Hematopoietic multipotent progenitor cell treated with erythropoietin and hydrocortisone succinate and interleukin-3 and kit ligand, for 15 days (in vitro differentiated cells): ENCODE measurements around the gene KCP.
"Not testable (repeated sequence)": the region's sequence is repeated elsewhere in the genome, so short reads cannot be mapped to it uniquely, and the experiment has no call there.

Experiments used
- DNase-seq: peaks from one replicate; pipeline ENCODE4 v3.0.0-alpha.2; 2015; ENCODE audit warnings: low spot score

Gene KCP

GRCh38 chr7:128921866-128922440, 11.4 kb upstream of the KCP start:
- no peak for DNase-seq

DNA sequence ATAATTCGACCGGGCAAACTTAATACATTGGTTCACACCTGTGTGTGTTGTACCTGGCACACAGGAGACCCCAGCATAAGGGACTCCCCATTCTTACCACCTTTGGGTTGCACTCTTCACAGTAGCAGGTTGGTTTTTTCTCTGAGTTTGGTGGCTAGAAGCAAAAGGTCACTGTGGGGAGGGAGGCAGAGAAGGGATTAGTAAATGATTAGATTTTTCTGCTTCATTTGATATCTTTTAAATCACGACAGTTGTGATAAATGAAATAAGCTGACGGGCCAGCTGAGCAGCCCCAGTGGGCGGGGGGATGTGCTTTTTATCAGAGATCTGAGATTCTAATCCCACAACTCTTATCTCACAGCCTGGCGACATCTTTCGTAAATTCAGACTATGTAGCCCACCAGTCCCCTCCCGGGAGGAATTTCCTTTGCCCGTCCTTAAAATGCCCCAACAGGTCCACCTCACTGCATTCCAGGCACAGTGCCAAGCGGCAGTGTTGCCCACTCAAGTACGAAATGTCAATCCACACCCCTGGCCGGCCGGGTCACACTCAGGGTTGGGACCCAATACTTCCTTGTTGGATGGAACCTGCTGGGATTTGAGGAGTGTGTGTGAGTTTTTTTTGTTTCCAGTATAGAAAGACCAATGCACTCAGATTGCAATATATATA, 10.5 kb upstream of the KCP start:
- no peak for DNase-seq

- no peak for DNase-seq
Observed at GRCh38 chr7:128919881-128920799, 9.6 kb upstream of the KCP start.

DNA sequence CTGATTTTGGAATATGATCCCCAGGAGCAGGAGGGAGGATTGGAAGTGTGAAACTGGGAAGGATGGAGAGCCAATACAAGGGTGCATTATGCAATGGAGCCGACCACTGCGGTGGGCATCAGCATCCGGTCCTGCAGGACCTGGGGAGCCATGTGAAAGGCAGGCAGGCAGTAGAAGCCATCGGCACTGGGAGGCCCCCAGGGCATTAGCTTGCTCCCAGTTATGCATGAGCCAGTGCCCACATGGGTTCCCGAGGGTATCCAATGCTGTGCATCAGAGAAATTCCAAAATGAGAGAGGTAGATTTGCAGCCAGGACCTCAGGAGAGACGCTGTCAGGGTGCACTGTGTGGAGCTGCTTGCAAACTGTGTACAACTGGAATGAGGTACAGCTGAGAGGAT, 8.7 kb upstream of the KCP start:
- DNase-seq = no peak

- no peak for DNase-seq
Observed at GRCh38 chr7:128918016-128918665, 7.6 kb upstream of the KCP start.

DNA sequence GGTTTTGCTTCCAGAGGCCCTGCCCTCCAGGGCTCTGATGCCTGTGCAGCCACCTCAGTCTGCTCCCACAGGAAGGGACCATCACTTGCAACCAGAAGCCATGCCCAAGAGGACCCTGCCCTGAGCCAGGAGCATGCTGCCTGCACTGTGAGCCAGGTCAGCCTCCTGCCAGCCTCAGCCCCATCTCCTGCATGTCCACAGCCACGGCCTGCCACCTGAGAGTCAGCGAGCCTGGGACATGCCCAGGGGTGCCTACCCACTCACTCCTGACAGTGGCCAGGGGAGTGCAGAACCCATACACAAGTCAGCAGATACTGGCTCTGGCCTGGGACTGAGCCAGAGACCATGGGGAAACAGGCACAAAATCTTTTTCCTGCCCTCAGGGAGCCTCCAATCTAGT, 6.6 kb upstream of the KCP start:
- DNase-seq = no peak

- DNase-seq = no peak
Observed at GRCh38 chr7:128916643-128916915, 6.1 kb upstream of the KCP start.

GRCh38 chr7:128915841-128916642, 5.5 kb upstream of the KCP start:
- no peak for DNase-seq

DNA sequence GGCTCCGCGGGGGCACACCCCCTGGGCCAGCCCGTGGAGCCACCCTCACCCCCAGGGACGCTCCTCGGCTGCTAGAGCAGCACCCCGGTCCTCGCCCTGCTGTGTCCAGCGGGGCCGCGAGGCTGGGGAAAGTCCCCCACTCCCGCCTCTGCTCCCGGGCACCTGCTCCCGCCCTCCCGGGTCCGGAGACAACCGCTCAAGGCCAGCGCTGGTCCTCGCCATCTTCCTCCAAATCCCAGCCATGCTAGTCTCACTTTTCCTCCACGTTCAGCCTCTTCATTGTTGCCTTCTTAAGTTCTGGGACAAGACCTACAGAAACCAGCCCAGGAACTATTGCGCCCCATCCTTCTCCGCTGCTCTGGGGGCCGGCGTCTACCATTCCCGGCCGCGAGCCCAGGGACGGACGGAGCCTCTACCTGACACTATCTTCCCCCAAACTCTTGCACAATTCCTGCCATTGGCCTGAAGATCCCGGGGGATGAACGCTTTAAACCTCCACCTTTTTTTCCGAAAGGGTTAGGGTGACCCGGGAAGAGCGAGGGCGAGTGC, 4.8 kb upstream of the KCP start:
- no peak for DNase-seq

- no peak for DNase-seq
Observed at GRCh38 chr7:128914566-128915151, 4.2 kb upstream of the KCP start.

- no peak for DNase-seq
Observed at GRCh38 chr7:128913870-128914565, 3.5 kb upstream of the KCP start.

GRCh38 chr7:128912709-128913495, 2.4 kb upstream of the KCP start:
- not testable (repeated sequence) for DNase-seq

DNA sequence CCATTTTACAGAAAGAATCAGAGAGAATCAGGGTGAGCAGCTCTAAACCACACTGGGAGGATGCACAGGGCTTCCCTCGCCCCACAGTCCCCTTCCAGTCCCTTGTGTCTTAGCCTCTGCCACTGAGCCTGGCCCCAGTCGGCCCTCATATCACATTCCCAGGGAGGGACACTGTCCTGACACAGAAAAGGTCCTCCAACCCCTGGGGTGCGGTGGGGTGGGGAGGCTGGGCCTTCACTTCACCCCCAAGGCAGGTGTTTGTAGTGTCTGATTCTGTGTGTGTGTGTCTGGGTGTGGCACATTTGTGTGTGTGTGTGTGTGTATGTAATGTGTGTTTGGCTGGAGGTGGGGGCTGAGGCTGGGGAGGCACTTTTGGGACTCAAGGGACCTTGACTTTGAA, 1.8 kb upstream of the KCP start:
- DNase-seq = no peak

- DNase-seq = no peak
Observed at GRCh38 chr7:128911423-128912031, 1.0 kb upstream of the KCP start.

- DNase-seq = no peak
Observed at GRCh38 chr7:128909625-128910568, 612 bp downstream of the KCP start.

- DNase-seq = no peak
Observed at GRCh38 chr7:128908750-128909624, 1.5 kb downstream of the KCP start.
